ENCODE results near the gene LRP3.

DNA sequence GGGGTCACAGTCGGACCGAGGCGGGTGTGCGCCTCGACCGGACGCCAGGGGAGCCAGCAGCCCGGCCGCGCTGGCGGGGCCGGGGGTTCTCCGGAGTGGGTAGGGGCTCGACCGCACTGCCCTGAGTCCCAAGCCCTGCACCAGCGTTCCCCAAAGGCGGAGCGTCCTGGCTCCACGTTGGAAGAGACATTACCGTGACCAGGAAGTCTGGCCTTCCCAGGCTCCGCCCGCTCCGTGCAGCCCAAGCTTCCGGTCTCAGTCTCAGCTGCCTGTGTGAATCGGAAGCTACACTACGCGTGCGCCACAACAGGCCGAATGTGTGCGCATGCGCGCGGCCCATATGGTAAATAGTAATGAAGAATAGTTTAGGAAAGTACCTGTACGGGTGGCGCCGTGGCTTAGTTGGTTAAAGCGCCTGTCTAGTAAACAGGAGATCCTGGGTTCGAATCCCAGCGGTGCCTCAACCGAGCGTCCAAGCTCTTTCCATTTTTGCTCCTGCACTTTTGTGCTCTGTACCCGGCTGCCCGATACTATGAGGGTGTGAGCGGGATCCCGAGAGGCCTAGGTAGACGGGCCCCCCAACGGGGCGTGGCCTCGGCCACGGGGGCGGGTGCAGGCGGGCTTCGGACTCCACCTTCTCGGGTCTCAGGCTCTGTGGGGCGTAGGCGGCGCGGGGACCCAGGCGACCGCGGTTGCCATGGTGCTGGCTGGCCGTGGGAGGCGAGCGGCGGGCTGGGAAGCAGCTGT lies 17.3 kb upstream of the LRP3 start:
- TF ChIP-seq, protein P1, sequence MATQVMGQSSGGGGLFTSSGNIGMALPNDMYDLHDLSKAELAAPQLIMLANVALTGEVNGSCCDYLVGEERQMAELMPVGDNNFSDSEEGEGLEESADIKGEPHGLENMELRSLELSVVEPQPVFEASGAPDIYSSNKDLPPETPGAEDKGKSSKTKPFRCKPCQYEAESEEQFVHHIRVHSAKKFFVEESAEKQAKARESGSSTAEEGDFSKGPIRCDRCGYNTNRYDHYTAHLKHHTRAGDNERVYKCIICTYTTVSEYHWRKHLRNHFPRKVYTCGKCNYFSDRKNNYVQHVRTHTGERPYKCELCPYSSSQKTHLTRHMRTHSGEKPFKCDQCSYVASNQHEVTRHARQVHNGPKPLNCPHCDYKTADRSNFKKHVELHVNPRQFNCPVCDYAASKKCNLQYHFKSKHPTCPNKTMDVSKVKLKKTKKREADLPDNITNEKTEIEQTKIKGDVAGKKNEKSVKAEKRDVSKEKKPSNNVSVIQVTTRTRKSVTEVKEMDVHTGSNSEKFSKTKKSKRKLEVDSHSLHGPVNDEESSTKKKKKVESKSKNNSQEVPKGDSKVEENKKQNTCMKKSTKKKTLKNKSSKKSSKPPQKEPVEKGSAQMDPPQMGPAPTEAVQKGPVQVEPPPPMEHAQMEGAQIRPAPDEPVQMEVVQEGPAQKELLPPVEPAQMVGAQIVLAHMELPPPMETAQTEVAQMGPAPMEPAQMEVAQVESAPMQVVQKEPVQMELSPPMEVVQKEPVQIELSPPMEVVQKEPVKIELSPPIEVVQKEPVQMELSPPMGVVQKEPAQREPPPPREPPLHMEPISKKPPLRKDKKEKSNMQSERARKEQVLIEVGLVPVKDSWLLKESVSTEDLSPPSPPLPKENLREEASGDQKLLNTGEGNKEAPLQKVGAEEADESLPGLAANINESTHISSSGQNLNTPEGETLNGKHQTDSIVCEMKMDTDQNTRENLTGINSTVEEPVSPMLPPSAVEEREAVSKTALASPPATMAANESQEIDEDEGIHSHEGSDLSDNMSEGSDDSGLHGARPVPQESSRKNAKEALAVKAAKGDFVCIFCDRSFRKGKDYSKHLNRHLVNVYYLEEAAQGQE (IDR thresholded peaks at IDR 0.05; ENCODE audit: low read depth), result no peak
- TF ChIP-seq YY1 (IDR thresholded peaks at IDR 0.05; ENCODE audit: extremely low read depth, insufficient replicate concordance, low read depth, low read length), result peak; percentile 22
- no peak for TF ChIP-seq EZH2phosphoT487 (IDR thresholded peaks at IDR 0.05; ENCODE audit: borderline replicate concordance)
- no peak for TF ChIP-seq RAD21 (IDR thresholded peaks at IDR 0.05; ENCODE audit: low read depth)
- no peak for TF ChIP-seq ZNF274 (IDR thresholded peaks at IDR 0.05; ENCODE audit: low read depth, low read length)
- TF ChIP-seq, protein P2, sequence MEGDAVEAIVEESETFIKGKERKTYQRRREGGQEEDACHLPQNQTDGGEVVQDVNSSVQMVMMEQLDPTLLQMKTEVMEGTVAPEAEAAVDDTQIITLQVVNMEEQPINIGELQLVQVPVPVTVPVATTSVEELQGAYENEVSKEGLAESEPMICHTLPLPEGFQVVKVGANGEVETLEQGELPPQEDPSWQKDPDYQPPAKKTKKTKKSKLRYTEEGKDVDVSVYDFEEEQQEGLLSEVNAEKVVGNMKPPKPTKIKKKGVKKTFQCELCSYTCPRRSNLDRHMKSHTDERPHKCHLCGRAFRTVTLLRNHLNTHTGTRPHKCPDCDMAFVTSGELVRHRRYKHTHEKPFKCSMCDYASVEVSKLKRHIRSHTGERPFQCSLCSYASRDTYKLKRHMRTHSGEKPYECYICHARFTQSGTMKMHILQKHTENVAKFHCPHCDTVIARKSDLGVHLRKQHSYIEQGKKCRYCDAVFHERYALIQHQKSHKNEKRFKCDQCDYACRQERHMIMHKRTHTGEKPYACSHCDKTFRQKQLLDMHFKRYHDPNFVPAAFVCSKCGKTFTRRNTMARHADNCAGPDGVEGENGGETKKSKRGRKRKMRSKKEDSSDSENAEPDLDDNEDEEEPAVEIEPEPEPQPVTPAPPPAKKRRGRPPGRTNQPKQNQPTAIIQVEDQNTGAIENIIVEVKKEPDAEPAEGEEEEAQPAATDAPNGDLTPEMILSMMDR (IDR thresholded peaks at IDR 0.05 in 2 of 3, conservative IDR thresholded peaks at IDR 0.05 in 1 of 3; ENCODE audit: borderline replicate concordance in 1 of 3, insufficient read depth in 1 of 3, low read depth in 2 of 3, low read length in 2 of 3), result peak in 2 of 3 experiments; percentile 6 to 12; a peak in 1 of 6 replicates
- TF ChIP-seq POLR2A (IDR thresholded peaks at IDR 0.05; ENCODE audit: borderline replicate concordance, extremely low read depth, insufficient read depth, insufficient read length), result peak; percentile 95
- TF ChIP-seq, protein P3, sequence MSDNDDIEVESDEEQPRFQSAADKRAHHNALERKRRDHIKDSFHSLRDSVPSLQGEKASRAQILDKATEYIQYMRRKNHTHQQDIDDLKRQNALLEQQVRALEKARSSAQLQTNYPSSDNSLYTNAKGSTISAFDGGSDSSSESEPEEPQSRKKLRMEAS (IDR thresholded peaks at IDR 0.05), result peak; percentile 72
- peak; percentile 82 for TF ChIP-seq ELF1 (IDR thresholded peaks at IDR 0.05; ENCODE audit: borderline replicate concordance, low read depth)
- TF ChIP-seq EZH2 (IDR thresholded peaks at IDR 0.05), result no peak
- TF ChIP-seq CEBPB (IDR thresholded peaks at IDR 0.05; ENCODE audit: low read depth), result no peak
- peak; percentile 98 for TF ChIP-seq POLR2AphosphoS5 (IDR thresholded peaks at IDR 0.05; ENCODE audit: low read depth, low read length)

Data from HCT116 (cell line).